GM12878 (cell line): Measurements from ENCODE around the gene GALNS. TPM values are rescaled to one million over a fixed set of nuclear protein-coding genes. Genes with fewer than 3 reads are reported as not detected.

Source experiments
- ATAC-seq: fragments of 200-7000 bp; cut with Tn5 transposase; 3 replicates; pipeline ENCODE4 v1.9.1; 2020; ENCODE audit warnings: mild to moderate bottlenecking, moderate library complexity
- BruUV-seq: library from RNA; stranded (reverse); fragments of 400-500 nt; replicated peaks from 2 replicates; lab custom pipeline; 2021; lab: Mats Ljungman, UMichigan
- CTCF ChIA-PET: fragments of 300-600 bp; sonication (Branson Sonifier 250); formaldehyde crosslinking; extraction: SDS; loops from one replicate; lab custom pipeline; 2021; ENCODE audit warnings: inconsistent platforms; lab: Yijun Ruan, JAX
- POLR2A ChIA-PET: fragments of 350-600 bp; formaldehyde crosslinking; extraction: SDS; loops from one replicate; lab custom pipeline; 2021; ENCODE audit warnings: inconsistent platforms; lab: Charles Lee
- RAD21 ChIA-PET: fragments of 300-600 bp; sonication (Branson Sonifier 250); formaldehyde crosslinking; loops from one replicate; lab custom pipeline; 2023; ENCODE audit warnings: antibody characterized with exemption; ENCODE audit not compliant: unreplicated experiment; lab: Charles Lee
- SMC1A ChIA-PET: fragments of 300-600 bp; sonication (Branson Sonifier 250); formaldehyde crosslinking; loops from one replicate; lab custom pipeline; 2023; ENCODE audit not compliant: unreplicated experiment, uncharacterized antibody; lab: Charles Lee
- DNase-seq: peaks from one replicate; pipeline ENCODE4 v3.0.0-alpha.2; 2011; ENCODE audit warnings: low read depth, low spot score
- FAIRE-seq: peaks from 3 replicates; lab custom pipeline; 2011; peaks lifted over from hg19 to GRCh38; lab: Jason Lieb, UNC
- H2AFZ ChIP-seq: 2 replicates; pipeline ENCODE4 v1.6.0; 2011; ENCODE audit warnings: low read depth, low read length, control low read depth; ENCODE audit not compliant: control insufficient read depth
- H3K27ac ChIP-seq: 2 replicates; pipeline ENCODE4 v1.5.1; 2011; ENCODE audit warnings: control low read depth; ENCODE audit not compliant: control insufficient read depth, insufficient read depth
- H3K27me3 ChIP-seq, 2 experiments: replicated peaks in 1 of 2; 2 replicates each; pipeline versions ENCODE4 v1.6.0 to v1.6.1; 2011; ENCODE audit warnings: low read length in 1 of 2; ENCODE audit not compliant: control insufficient read depth in 2 of 2, insufficient read depth in 2 of 2
- H3K36me3 ChIP-seq, 2 experiments: 2 replicates each; pipeline ENCODE4 v1.5.1; 2011; ENCODE audit warnings: low read length in 1 of 2; ENCODE audit not compliant: control insufficient read depth in 2 of 2, insufficient read depth in 2 of 2
- H3K4me1 ChIP-seq: 2 replicates; pipeline ENCODE4 v1.6.1; 2011; ENCODE audit warnings: mild to moderate bottlenecking, low read length, moderate library complexity, mixed read lengths; ENCODE audit not compliant: control insufficient read depth, insufficient read depth
- H3K4me2 ChIP-seq: 2 replicates; pipeline ENCODE4 v1.6.0; 2011; ENCODE audit warnings: control low read depth; ENCODE audit not compliant: control insufficient read depth, insufficient read depth
- H3K4me3 ChIP-seq: fragments of 200-600 bp; sonication (generic); 2 replicates; pipeline ENCODE4 v1.5.1; 2016
- H3K79me2 ChIP-seq: 2 replicates; pipeline ENCODE4 v1.6.0; 2011; ENCODE audit warnings: low read length; ENCODE audit not compliant: control insufficient read depth, insufficient read depth
- H3K9ac ChIP-seq: 2 replicates; pipeline ENCODE4 v1.8.0; 2011; ENCODE audit warnings: low read length, control low read depth, mixed read lengths; ENCODE audit not compliant: control insufficient read depth, insufficient read depth
- H3K9me3 ChIP-seq: replicated peaks from 3 replicates; pipeline ENCODE4 v1.5.1; 2011; ENCODE audit warnings: mild to moderate bottlenecking, low read length; ENCODE audit not compliant: control insufficient read depth, insufficient read depth
- H4K20me1 ChIP-seq: 2 replicates; pipeline ENCODE4 v1.6.0; 2011; ENCODE audit not compliant: control insufficient read depth, insufficient read depth
- ATF2 ChIP-seq: IDR thresholded peaks from 2 replicates; pipeline ENCODE4 v1.6.1; 2012; ENCODE audit warnings: low read length, inconsistent platforms
- BCL11A ChIP-seq: IDR thresholded peaks from 2 replicates; pipeline ENCODE4 v1.6.1; 2011; ENCODE audit warnings: low read depth, low read length
- CHD2 ChIP-seq: IDR thresholded peaks from 2 replicates; pipeline ENCODE4 v1.6.1; 2011; ENCODE audit warnings: low read depth, low read length, improper control_type of control experiment, borderline replicate concordance
- CHD4 ChIP-seq: fragments of 200-600 bp; sonication (generic); IDR thresholded peaks from 2 replicates; pipeline ENCODE4 v1.6.1; 2016; ENCODE audit warnings: mild to moderate bottlenecking
- IRF3 ChIP-seq: fragments of 450-650 bp; IDR thresholded peaks from 2 replicates; pipeline ENCODE4 v1.6.1; 2014; ENCODE audit warnings: mild to moderate bottlenecking
- MTA3 ChIP-seq: IDR thresholded peaks from 2 replicates; pipeline ENCODE4 v1.6.1; 2012; ENCODE audit warnings: low read length, inconsistent platforms, borderline replicate concordance
- PKNOX1 ChIP-seq: fragments of 450-650 bp; IDR thresholded peaks from 2 replicates; pipeline ENCODE4 v1.6.1; 2016; ENCODE audit warnings: mild to moderate bottlenecking
- RELA ChIP-seq: fragments of 450-650 bp; IDR thresholded peaks from 2 replicates; pipeline ENCODE4 v1.8.0; 2014; ENCODE audit warnings: borderline replicate concordance; ENCODE audit not compliant: partially characterized antibody
- SREBF1 ChIP-seq: IDR thresholded peaks from 2 replicates; pipeline ENCODE4 v1.6.1; 2012; ENCODE audit warnings: mild to moderate bottlenecking, low read length
- YY1 ChIP-seq: IDR thresholded peaks from 2 replicates; pipeline ENCODE4 v1.6.1; 2011; ENCODE audit warnings: low read depth, mild to moderate bottlenecking, low read length
- ZBTB11 ChIP-seq: fragments of 450-650 bp; formaldehyde crosslinking; IDR thresholded peaks from 2 replicates; pipeline ENCODE4 v1.5.0; 2022; ENCODE audit warnings: mild to moderate bottlenecking, missing genetic modification characterization
- ZNF687 ChIP-seq: fragments of 450-650 bp; IDR thresholded peaks from 2 replicates; pipeline ENCODE4 v1.6.1; 2017; ENCODE audit warnings: mild to moderate bottlenecking, moderate library complexity
- WGBS: methylation state at CpG from one replicate; pipeline ENCODE4 v1.1.6; 2016; ENCODE audit warnings: low lambda C conversion rate; ENCODE audit not compliant: insufficient replicate concordance, insufficient coverage; ENCODE audit errors: missing lambda C conversion rate; 5-methylcytosine and 5-hydroxymethylcytosine counted together
- in situ Hi-C: fragments of 300-500 bp; cut with MboI; formaldehyde crosslinking; loops from 9 replicates; pipeline ENCODE4 v1.14.3; 2018; ENCODE audit warnings: mixed read lengths
- intact Hi-C: fragments of 100-400 bp; cut with micrococcal nuclease; formaldehyde crosslinking; loops from one replicate; pipeline ENCODE4 v1.14.2; 2022; ENCODE audit not compliant: unreplicated experiment
- polyA plus RNA-seq, 11 experiments: library from polyadenylated mRNA; depleted of rRNA in 4 of 11; unstranded in 6 of 11; stranded (reverse) in 5 of 11; fragments of >200 nt; fragmentation: Nextera tagmentation in 4 of 11; fragmentation: Illumina TruSeq in 1 of 11; extraction: Ambion mirVana in 4 of 11; extraction: Trizol in 1 of 11; gene quantifications; 1 replicate in 1 of 11; 2 replicates in 10 of 11; pipeline versions ENCODE4 v1.2.1 to v1.2.3, GENCODE V29; 2011 to 2016; ENCODE audit warnings: inconsistent platforms in 2 of 11, missing spikeins in 2 of 11, low read depth in 1 of 11
- total RNA-seq, 4 experiments: library from RNA; depleted of rRNA in 3 of 4; stranded (reverse); fragments of >200 nt in 3 of 4; fragmentation: Illumina TruSeq in 1 of 4; extraction: Trizol in 1 of 4; gene quantifications; 2 replicates each; pipeline versions ENCODE4 v1.2.1 to v1.2.3, GENCODE V29; 2013 to 2021

Gene GALNS
- total and polyA plus RNA-seq, 10 of the 15 experiments (the other 5 are each of a cell fraction or from before 2014, with no cell fraction given) = 0.37 to 12.4 (median 5.3) TPM

GRCh38 chr16:88775825-88776224, 80.9 kb downstream of the GALNS start:
- WGBS = 92% methylated on average over 18 of the region's 18 CpGs
- Histone ChIP-seq H3K9ac (no peak overlapping the region), H3K4me3 (no peak overlapping the region), H3K79me2 (peaks cover 61% of the 10 kb centered on the region), H3K4me2 (no peak overlapping the region), H3K4me1 (peaks cover 20% of the 10 kb centered on the region), H3K9me3 (no peaks in the 10 kb centered on the region), H3K27ac (no peak overlapping the region), H2AFZ (no peak overlapping the region), H4K20me1 (no peaks in the 10 kb centered on the region), H3K27me3 (no peaks in the 10 kb centered on the region), H3K36me3 (peaks cover 0 to 6% of the 10 kb centered on the region in 2 experiments; a peak in 2 of 4 replicates)
- in situ Hi-C loops (no loop called here), intact Hi-C loops (no loop called here)
- no TSS peak for BruUV-seq
- no peak for DNase-seq
- no peak for ATAC-seq
- no peak for FAIRE-seq
- ChIA-PET SMC1A (no interaction called here), POLR2A (no interaction called here), CTCF (interaction anchor here (0.7 kb wide), 1 partner anchor 1223 kb away, joined by 3 read pairs; no protein-coding TSS in a partner anchor), RAD21 (interaction anchor here (1.0 kb wide), 1 partner anchor 38 kb away, joined by 4 read pairs; no protein-coding TSS in a partner anchor)
- TF ChIP-seq YY1 (no peak), ATF2 (no peak), MTA3 (no peak), BCL11A (no peak), IRF3 (no peak), CHD2 (no peak), ZNF687 (no peak), CHD4 (no peak), SREBF1 (no peak), PKNOX1 (no peak), RELA (no peak), ZBTB11 (CRISPR knock-in tag) (no peak)
